Coronary artery (tissue), 2 donors: Measurements from ENCODE around the gene GNAL.
A peak's percentile ranks its signal among the peaks of the same experiment; 100 is the strongest.

ENCODE experiments used
- DNase-seq: peaks from one replicate; pipeline ENCODE4 v3.0.0-alpha.2; 2017; ENCODE audit warnings: low spot score
- H3K27ac ChIP-seq, 2 donors: fragments of 200-600 bp; sonication (generic); one replicate each; pipeline ENCODE4 v1.5.1; 2016 to 2019
- H3K4me3 ChIP-seq: fragments of 200-600 bp; sonication (generic); 2 replicates; pipeline ENCODE4 v1.5.1; 2016; ENCODE audit warnings: mild to moderate bottlenecking, moderate library complexity
- TF ChIP-seq, protein P1 (sequence below): fragments of 200-600 bp; sonication (generic); IDR thresholded peaks from one replicate; pipeline ENCODE4 v1.5.1; 2019; ENCODE audit warnings: antibody characterized with exemption

GNAL gene

DNA sequence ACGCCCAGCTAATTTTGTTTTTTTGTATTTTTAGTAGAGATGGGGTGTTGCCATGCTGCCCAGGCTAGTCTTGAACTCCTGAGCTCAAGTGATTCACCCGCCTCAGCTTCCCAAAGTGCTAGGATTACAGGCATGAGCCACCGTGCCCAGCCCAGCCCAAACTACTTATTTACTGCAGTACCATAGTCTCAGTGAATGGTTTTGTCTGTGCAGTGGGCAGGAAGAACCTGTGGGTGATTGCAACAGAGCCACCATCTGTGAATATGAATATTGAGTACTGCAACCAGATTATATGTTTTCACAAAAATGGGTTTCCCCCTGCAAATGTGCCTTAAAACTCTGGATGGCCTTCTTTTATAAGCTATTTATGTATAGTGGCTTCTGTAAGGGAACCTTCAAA is 210.0 kb downstream of the GNAL start:
- DNase-seq: no peak
- no peak overlapping the region for H3K27ac ChIP-seq
- TF ChIP-seq, protein P1, sequence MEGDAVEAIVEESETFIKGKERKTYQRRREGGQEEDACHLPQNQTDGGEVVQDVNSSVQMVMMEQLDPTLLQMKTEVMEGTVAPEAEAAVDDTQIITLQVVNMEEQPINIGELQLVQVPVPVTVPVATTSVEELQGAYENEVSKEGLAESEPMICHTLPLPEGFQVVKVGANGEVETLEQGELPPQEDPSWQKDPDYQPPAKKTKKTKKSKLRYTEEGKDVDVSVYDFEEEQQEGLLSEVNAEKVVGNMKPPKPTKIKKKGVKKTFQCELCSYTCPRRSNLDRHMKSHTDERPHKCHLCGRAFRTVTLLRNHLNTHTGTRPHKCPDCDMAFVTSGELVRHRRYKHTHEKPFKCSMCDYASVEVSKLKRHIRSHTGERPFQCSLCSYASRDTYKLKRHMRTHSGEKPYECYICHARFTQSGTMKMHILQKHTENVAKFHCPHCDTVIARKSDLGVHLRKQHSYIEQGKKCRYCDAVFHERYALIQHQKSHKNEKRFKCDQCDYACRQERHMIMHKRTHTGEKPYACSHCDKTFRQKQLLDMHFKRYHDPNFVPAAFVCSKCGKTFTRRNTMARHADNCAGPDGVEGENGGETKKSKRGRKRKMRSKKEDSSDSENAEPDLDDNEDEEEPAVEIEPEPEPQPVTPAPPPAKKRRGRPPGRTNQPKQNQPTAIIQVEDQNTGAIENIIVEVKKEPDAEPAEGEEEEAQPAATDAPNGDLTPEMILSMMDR: no peak

DNA sequence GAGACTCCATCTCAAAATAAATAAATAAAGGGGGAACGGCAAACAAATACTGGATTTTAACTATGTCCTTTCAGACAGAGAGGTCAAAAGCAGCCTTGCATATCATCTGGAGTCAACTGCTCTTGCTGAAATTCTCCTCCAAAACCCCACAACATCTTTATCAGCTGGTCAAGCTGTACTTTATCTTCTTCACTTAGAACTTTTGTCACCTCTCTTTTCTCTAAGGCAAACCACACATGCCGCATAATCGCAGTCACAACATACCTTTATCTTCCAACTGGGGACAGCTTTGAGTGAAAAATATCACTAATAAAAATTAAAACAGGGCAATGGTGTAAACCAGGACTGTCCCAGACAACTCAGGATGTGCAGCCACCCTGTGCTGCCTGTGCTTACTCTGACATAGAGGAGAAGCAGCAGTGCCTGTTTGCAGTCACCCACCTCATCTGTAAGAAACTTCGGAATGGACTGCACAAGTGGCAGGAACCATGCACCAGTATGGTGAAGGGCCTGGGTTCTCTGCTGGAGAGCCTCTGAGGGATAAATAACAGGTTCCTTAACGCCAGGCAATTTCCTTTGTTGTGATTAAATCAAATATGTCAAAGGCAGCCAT is 212.9 kb downstream of the GNAL start:
- no peak overlapping the region for H3K4me3 ChIP-seq
- no peak for DNase-seq
- TF ChIP-seq, protein P1: no peak
- H3K27ac ChIP-seq: no peak overlapping the region

More for the DNA sequence above, 210.0 kb downstream of the GNAL start:
- no peak overlapping the region for H3K4me3 ChIP-seq

DNA sequence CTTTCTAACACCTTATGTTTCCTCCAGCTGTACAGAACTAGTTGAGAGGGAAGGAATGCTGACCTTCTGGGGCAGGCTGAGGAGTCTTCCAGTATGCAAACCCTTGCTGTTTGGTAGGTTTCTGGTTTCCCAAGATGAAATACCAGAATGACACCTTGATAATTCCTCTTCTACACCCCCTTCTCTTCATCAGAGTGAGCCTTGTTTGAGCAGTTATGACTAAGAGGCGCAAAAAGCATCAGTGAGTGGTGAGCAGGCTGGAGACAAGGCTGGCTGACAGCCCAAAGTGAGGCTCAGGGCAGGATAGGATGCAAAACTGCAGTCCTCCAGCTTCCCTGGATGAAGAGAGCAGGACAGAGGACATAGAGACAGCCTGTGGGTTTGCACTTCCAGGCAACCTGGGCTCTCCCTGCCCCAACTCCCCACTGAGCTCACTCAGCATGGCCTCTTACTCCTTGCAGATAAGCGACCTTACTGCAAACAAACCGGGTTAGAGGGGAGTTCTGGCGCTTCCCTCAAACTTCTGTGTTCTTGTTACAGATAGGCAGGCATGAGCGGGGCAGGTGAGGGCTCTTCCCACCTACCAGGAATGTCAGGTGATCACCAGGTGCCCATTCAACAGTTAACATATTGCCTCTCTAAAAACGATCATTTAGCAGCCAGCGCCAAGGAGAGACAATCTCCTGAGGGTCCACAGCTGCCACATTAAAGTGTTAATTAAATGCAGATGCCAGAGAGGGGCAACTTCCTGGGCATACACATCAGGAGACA is 213.6 kb downstream of the GNAL start:
- TF ChIP-seq, protein P1: no peak
- DNase-seq: no peak
- H3K27ac ChIP-seq: no peak overlapping the region
- no peak overlapping the region for H3K4me3 ChIP-seq

DNA sequence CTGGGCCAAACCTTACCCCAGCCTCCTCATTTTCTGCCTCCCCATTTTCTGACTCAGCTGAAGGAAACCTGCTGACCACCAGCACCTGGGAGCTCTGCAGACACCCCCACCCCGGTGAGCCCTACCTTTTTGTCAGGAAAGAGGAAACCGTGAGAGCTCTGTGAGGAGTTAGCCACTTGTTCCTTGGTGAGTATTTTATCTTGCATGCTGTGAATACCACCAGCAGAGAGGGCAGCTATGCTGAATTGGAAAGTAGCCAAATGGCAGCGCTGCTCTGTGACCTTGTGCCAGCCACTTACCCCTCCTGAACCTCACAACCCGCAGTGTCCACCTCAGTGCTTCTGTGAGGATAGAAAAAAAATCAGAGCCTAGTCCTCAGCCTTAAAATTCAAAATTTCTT is 216.5 kb downstream of the GNAL start:
- TF ChIP-seq, protein P1: no peak
- H3K4me3 ChIP-seq: no peak overlapping the region
- H3K27ac ChIP-seq: no peak overlapping the region
- DNase-seq: no peak

DNA sequence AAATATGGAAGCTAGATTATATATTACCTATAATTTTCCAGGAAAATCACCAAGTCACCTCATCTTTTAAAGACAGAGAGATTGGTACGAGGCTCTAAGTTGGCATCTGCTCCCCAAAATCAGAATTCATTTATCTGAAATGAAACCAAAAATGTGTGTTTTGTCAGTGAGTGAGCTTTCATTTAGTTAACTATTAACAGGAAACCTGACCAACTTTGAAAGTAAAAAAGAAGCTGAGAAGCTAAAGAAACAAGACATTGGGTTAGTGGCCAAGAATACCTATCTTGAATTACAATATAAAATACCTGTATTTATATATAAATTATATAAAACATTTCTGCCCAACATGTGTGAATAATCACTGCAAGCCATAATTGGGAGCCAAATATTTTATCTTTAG is 217.1 kb downstream of the GNAL start:
- DNase-seq: no peak
- Histone ChIP-seq H3K4me3 (no peak overlapping the region), H3K27ac (no peak overlapping the region)
- TF ChIP-seq, protein P1: no peak

DNA sequence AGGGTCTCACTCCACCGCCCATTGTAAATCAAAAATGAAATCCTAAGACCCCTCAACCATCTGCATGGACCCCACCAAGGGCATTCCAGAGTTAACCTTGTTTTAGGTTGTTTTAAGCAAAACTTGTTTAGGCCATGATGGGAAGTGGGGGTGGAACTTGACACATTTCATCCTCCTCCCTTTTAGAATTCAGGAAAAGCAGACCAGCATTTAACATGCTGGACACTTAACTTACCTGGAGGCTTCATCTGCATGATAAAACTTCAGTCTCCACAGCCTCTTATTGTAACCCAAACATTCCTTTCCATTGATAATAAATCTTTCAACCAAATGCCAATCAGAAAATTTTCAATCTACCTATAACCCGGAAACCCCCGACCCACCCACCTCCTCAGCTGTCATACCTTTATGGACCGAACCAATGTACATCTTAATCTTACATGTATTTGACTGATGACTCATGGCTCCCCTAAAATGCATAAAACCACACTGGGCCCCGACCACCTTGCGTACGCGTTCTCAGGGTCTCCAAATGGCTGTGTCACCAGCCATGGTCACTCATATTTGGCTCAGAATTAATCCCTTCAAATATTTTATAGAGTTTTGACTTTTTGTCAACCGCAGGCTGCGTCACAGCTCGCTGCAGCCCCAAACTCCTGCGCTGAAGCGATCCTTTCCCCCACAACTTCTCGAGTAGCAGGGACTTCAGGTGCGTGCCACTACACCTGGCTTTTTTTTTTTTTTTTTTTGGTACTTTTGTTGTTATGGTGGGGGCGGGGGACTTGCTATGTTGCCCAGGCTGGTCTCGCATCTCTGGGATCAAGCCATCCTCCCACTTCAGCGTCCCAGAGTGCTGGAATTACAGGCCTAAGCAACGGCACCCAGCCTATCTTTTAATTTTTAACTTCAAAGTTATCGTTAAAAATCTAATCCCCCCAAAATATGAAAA is 218.1 kb downstream of the GNAL start:
- Histone ChIP-seq H3K4me3 (peak overlapping the region; percentile 85), H3K27ac (peak overlapping the region in 1 of 2 donors; percentile 99)
- DNase-seq: no peak
- TF ChIP-seq, protein P1: no peak
